ENCODE measurements around the gene ZNF771.

The ZNF771 gene

GRCh38 chr16:30377812-30378235 is 29.6 kb upstream of the ZNF771 start:
- no peak for TF ChIP-seq CTCF (IDR thresholded peaks at IDR 0.05)
- Histone ChIP-seq H2AFZ (peak overlapping the region; percentile 93), H3K4me3 (ENCODE audit: low read depth, low read length) (peak overlapping the region; percentile 98), H3K27ac (peak overlapping the region; percentile 100), H3K4me1 (peaks cover 4% of the 10 kb centered on the region), H3K27me3 (ENCODE audit: control insufficient read depth, insufficient read depth, low read length) (no peaks in the 10 kb centered on the region), H3K9me3 (ENCODE audit: control insufficient read depth, low read length) (no peaks in the 10 kb centered on the region), H3K9ac (peak overlapping the region; percentile 98), H3K36me3 (ENCODE audit: control insufficient read depth, insufficient read depth, low read length) (no peaks in the 10 kb centered on the region), H3K4me2 (ENCODE audit: low read length) (peak overlapping the region; percentile 100), H3K79me2 (no peaks in the 10 kb centered on the region)

GRCh38 chr16:30378236-30379157 is 28.9 kb upstream of the ZNF771 start:
- peak overlapping the region; percentile 98 for H3K4me3 ChIP-seq (ENCODE audit: low read depth, low read length)

GRCh38 chr16:30379158-30379783 is 28.1 kb upstream of the ZNF771 start:
- Histone ChIP-seq H3K4me1 (peaks cover 4% of the 10 kb centered on the region), H3K9ac (no peak overlapping the region), H3K27me3 (ENCODE audit: control insufficient read depth, insufficient read depth, low read length) (no peaks in the 10 kb centered on the region), H3K79me2 (no peaks in the 10 kb centered on the region), H3K36me3 (ENCODE audit: control insufficient read depth, insufficient read depth, low read length) (no peaks in the 10 kb centered on the region), H3K9me3 (ENCODE audit: control insufficient read depth, low read length) (no peaks in the 10 kb centered on the region), H3K27ac (peak overlapping the region; percentile 100), H3K4me2 (ENCODE audit: low read length) (peak overlapping the region; percentile 85), H2AFZ (peak overlapping the region; percentile 49), H3K4me3 (ENCODE audit: low read depth, low read length) (peak overlapping the region; percentile 98)
- TF ChIP-seq CTCF (IDR thresholded peaks at IDR 0.05) = no peak

More at GRCh38 chr16:30378236-30379157, 28.9 kb upstream of the ZNF771 start:
- H3K4me1 ChIP-seq = peaks cover 4% of the 10 kb centered on the region
- H3K27ac ChIP-seq = peak overlapping the region; percentile 100
- H3K36me3 ChIP-seq (ENCODE audit: control insufficient read depth, insufficient read depth, low read length) = no peaks in the 10 kb centered on the region
- no peaks in the 10 kb centered on the region for H3K79me2 ChIP-seq
- peak overlapping the region; percentile 100 for H3K4me2 ChIP-seq (ENCODE audit: low read length)
- no peaks in the 10 kb centered on the region for H3K9me3 ChIP-seq (ENCODE audit: control insufficient read depth, low read length)
- peak overlapping the region; percentile 93 for H2AFZ ChIP-seq
- no peak for TF ChIP-seq CTCF (IDR thresholded peaks at IDR 0.05)
- H3K27me3 ChIP-seq (ENCODE audit: control insufficient read depth, insufficient read depth, low read length) = no peaks in the 10 kb centered on the region
- H3K9ac ChIP-seq = peak overlapping the region; percentile 70

GRCh38 chr16:30380072-30380802 is 27.2 kb upstream of the ZNF771 start:
- Histone ChIP-seq H3K4me1 (peaks cover 4% of the 10 kb centered on the region), H3K9me3 (ENCODE audit: control insufficient read depth, low read length) (no peaks in the 10 kb centered on the region)

More at GRCh38 chr16:30380072-30380802, 27.2 kb upstream of the ZNF771 start:
- H3K9ac ChIP-seq = no peak overlapping the region
- H3K4me3 ChIP-seq (ENCODE audit: low read depth, low read length) = no peak overlapping the region
- H3K79me2 ChIP-seq = no peaks in the 10 kb centered on the region
- no peak overlapping the region for H2AFZ ChIP-seq
- TF ChIP-seq CTCF (IDR thresholded peaks at IDR 0.05) = no peak
- no peak overlapping the region for H3K4me2 ChIP-seq (ENCODE audit: low read length)
- H3K36me3 ChIP-seq (ENCODE audit: control insufficient read depth, insufficient read depth, low read length) = no peaks in the 10 kb centered on the region
- H3K27ac ChIP-seq = no peak overlapping the region
- no peaks in the 10 kb centered on the region for H3K27me3 ChIP-seq (ENCODE audit: control insufficient read depth, insufficient read depth, low read length)

All from parathyroid adenoma (tissue), 2 donors.